ENCODE data around the gene INAVA. TPM values are rescaled to one million over a fixed set of nuclear protein-coding genes. Genes with fewer than 3 reads are reported as not detected.

INAVA gene
- total and polyA plus RNA-seq, 2 of the 13 experiments (the other 11 are each of a cell fraction or from before 2014, with no cell fraction given) = 6.0 to 13.5 TPM

GRCh38 chr1:200958597-200958996 is 63.9 kb downstream of the INAVA start (continued):
- TF ChIP-seq SMARCE1 (IDR thresholded peaks at IDR 0.05; ENCODE audit: borderline replicate concordance) (no peak), CAMTA2 (CRISPR knock-in tag; IDR thresholded peaks at IDR 0.05; ENCODE audit: borderline replicate concordance) (no peak), ZNF253 (CRISPR knock-in tag; IDR thresholded peaks at IDR 0.05; ENCODE audit: borderline replicate concordance) (no peak), TRIM22 (IDR thresholded peaks at IDR 0.05) (no peak), SRSF9 (IDR thresholded peaks at IDR 0.05; ENCODE audit: borderline replicate concordance, insufficient read depth, low read depth, low read length, poor library complexity, severe bottlenecking) (no peak), XRCC5 (optimal IDR thresholded peaks at IDR 0.05; ENCODE audit: low read length) (no peak)

- no peaks in the 10 kb centered on the region for H3K36me3 ChIP-seq (replicated peaks in 1 of 2; ENCODE audit: control insufficient read depth in 1 of 2, insufficient read depth in 2 of 2, low read length in 2 of 2)
- FAIRE-seq = no peak
- intact Hi-C loops (cut with micrococcal nuclease; ENCODE audit: unreplicated experiment) = no loop called here
- H3K4me3 ChIP-seq (replicated peaks in 1 of 3; ENCODE audit: insufficient read depth in 1 of 3, low read depth in 2 of 3, low read length in 3 of 3) = no peak overlapping the region
- H3K27ac ChIP-seq (ENCODE audit: extremely low read length, insufficient read depth, low read length) = no peak overlapping the region
- TF ChIP-seq MNT (IDR thresholded peaks at IDR 0.05) (no peak), ZSCAN29 (CRISPR knock-in tag; conservative IDR thresholded peaks at IDR 0.05) (no peak), MAX (IDR thresholded peaks at IDR 0.05) (no peak), GABPB1 (CRISPR knock-in tag; IDR thresholded peaks at IDR 0.05) (no peak), ASH2L (IDR thresholded peaks at IDR 0.05; ENCODE audit: insufficient read length, low read depth, low read length) (no peak)
- ATAC-seq = no peak; the same call in 2 of the 3 replicates
- BruUV-seq (replicated peaks) = no TSS peak
- no peaks in the 10 kb centered on the region for H3K4me1 ChIP-seq (ENCODE audit: insufficient read depth, low read length)
- in situ Hi-C loops (cut with HindIII; ENCODE audit: extremely low pct_ligation_motif_present, low pct_unique_long_range_greater_than_20kb) = no loop called here
- no peaks in the 10 kb centered on the region for H4K20me1 ChIP-seq (ENCODE audit: insufficient read depth, low read length)
- no peaks in the 10 kb centered on the region for H3K79me2 ChIP-seq (ENCODE audit: insufficient read depth, low read length)
- H3K9me3 ChIP-seq (ENCODE audit: low read length) = no peaks in the 10 kb centered on the region
- ChIA-PET CTCF (ENCODE audit: low intra/inter-chr PET ratio, low total read pairs) (no interaction called here), POLR2A (no interaction called here)
- no peak overlapping the region for H2AFZ ChIP-seq (ENCODE audit: low read length)
- peaks cover 0 to 8% of the 10 kb centered on the region in 2 experiments; a peak in 4 of 5 replicates for H3K27me3 ChIP-seq (ENCODE audit: control insufficient read depth in 1 of 2, insufficient read depth in 2 of 2, low read length in 2 of 2)
- H3K4me2 ChIP-seq (ENCODE audit: low read depth, low read length) = no peak overlapping the region
- DNase-seq (ENCODE audit: low spot score) = no peak
- 58% methylated on average over 12 of the region's 15 CpGs for WGBS (ENCODE audit: low lambda C conversion rate)
- no peak overlapping the region for H3K9ac ChIP-seq (ENCODE audit: insufficient read depth, low read depth, low read length)
Observed at GRCh38 chr1:200959411-200959921, 64.8 kb downstream of the INAVA start.
